Cardiac fibroblast (primary cell): ENCODE measurements around the gene CCDC149.

Source experiments
- DNase-seq, 2 donors: peaks; one replicate each; pipeline versions ENCODE4 v3.0.0 to v3.0.0-alpha.2; 2010; ENCODE audit warnings: low read depth in 2 of 2
- H3K4me3 ChIP-seq, 2 donors: replicated peaks in 1 of 2; 1 replicate in 1 of 2; 2 replicates in 1 of 2; pipeline ENCODE4 v1.5.1; 2011; ENCODE audit warnings: low read depth in 2 of 2, low read length in 2 of 2, mild to moderate bottlenecking in 2 of 2, moderate library complexity in 1 of 2
- CTCF ChIP-seq: IDR thresholded peaks from one replicate; pipeline ENCODE4 v1.5.1; 2011; ENCODE audit warnings: low read depth, mild to moderate bottlenecking, low read length, inconsistent platforms

The CCDC149 gene

GRCh38 chr4:24843096-24843495, 69.7 kb downstream of the CCDC149 start:
- H3K4me3 ChIP-seq = no peak overlapping the region
- no peak for DNase-seq
- TF ChIP-seq CTCF = no peak

- no peak for DNase-seq
- TF ChIP-seq CTCF = no peak
- no peak overlapping the region for H3K4me3 ChIP-seq
Measured at GRCh38 chr4:24842356-24842755, 70.5 kb downstream of the CCDC149 start.

- no peak for TF ChIP-seq CTCF
- no peak for DNase-seq
- H3K4me3 ChIP-seq = no peak overlapping the region
Measured at GRCh38 chr4:24840826-24841543, 71.9 kb downstream of the CCDC149 start.

GRCh38 chr4:24840362-24840761, 72.5 kb downstream of the CCDC149 start:
- no peak overlapping the region for H3K4me3 ChIP-seq
- no peak for TF ChIP-seq CTCF
- no peak for DNase-seq

- no peak for TF ChIP-seq CTCF
- no peak for DNase-seq
- no peak overlapping the region for H3K4me3 ChIP-seq
Measured at GRCh38 chr4:24837781-24838180, 75.1 kb downstream of the CCDC149 start.

GRCh38 chr4:24837336-24837735, 75.5 kb downstream of the CCDC149 start:
- TF ChIP-seq CTCF = no peak
- DNase-seq = no peak
- H3K4me3 ChIP-seq = no peak overlapping the region
